ENCODE results near the gene ICAM4.

The ICAM4 gene

GRCh38 chr19:10252707-10253106 is 34.0 kb upstream of the ICAM4 start:
- H3K27ac ChIP-seq (ENCODE audit: insufficient read depth, low read depth, low read length, poor library complexity, severe bottlenecking): no peak overlapping the region

GRCh38 chr19:10254244-10254643 is 32.5 kb upstream of the ICAM4 start:
- Histone ChIP-seq H3K27ac (ENCODE audit: insufficient read depth, low read depth, low read length, poor library complexity, severe bottlenecking) (no peak overlapping the region), H3K36me3 (ENCODE audit: control insufficient read depth, insufficient read depth, low read length) (peaks cover 10% of the 10 kb centered on the region), H3K27me3 (ENCODE audit: control insufficient read depth, insufficient read depth, low read length, poor library complexity, severe bottlenecking) (no peaks in the 10 kb centered on the region), H3K9me3 (ENCODE audit: control insufficient read depth, low read length) (no peaks in the 10 kb centered on the region), H3K4me3 (ENCODE audit: insufficient read depth, low read depth, low read length) (no peak overlapping the region), H3K4me1 (ENCODE audit: control insufficient read depth, insufficient read depth, low read length) (no peaks in the 10 kb centered on the region)
- WGBS, 2 experiments: 96 to 97% methylated on average over 3 of the region's 3 CpGs

More at GRCh38 chr19:10252707-10253106, 34.0 kb upstream of the ICAM4 start:
- H3K9me3 ChIP-seq (ENCODE audit: control insufficient read depth, low read length): no peaks in the 10 kb centered on the region
- peaks cover 2% of the 10 kb centered on the region for H3K36me3 ChIP-seq (ENCODE audit: control insufficient read depth, insufficient read depth, low read length)
- peak overlapping the region; percentile 97 for H3K4me3 ChIP-seq (ENCODE audit: insufficient read depth, low read depth, low read length)
- 25 to 38% methylated on average over 6 to 8 of the region's 8 CpGs for WGBS, 2 experiments
- H3K4me1 ChIP-seq (ENCODE audit: control insufficient read depth, insufficient read depth, low read length): no peaks in the 10 kb centered on the region
- no peaks in the 10 kb centered on the region for H3K27me3 ChIP-seq (ENCODE audit: control insufficient read depth, insufficient read depth, low read length, poor library complexity, severe bottlenecking)

GRCh38 chr19:10255358-10255757 is 31.4 kb upstream of the ICAM4 start:
- no peaks in the 10 kb centered on the region for H3K4me1 ChIP-seq (ENCODE audit: control insufficient read depth, insufficient read depth, low read length)
- no peak overlapping the region for H3K27ac ChIP-seq (ENCODE audit: insufficient read depth, low read depth, low read length, poor library complexity, severe bottlenecking)
- no peak overlapping the region for H3K4me3 ChIP-seq (ENCODE audit: insufficient read depth, low read depth, low read length)
- H3K36me3 ChIP-seq (ENCODE audit: control insufficient read depth, insufficient read depth, low read length): peaks cover 10% of the 10 kb centered on the region
- no peaks in the 10 kb centered on the region for H3K27me3 ChIP-seq (ENCODE audit: control insufficient read depth, insufficient read depth, low read length, poor library complexity, severe bottlenecking)
- H3K9me3 ChIP-seq (ENCODE audit: control insufficient read depth, low read length): no peaks in the 10 kb centered on the region
- 93 to 96% methylated on average over 2 of the region's 2 CpGs for WGBS, 2 experiments

GRCh38 chr19:10256551-10256950 is 30.2 kb upstream of the ICAM4 start:
- H3K36me3 ChIP-seq (ENCODE audit: control insufficient read depth, insufficient read depth, low read length): peaks cover 10% of the 10 kb centered on the region
- no peak overlapping the region for H3K27ac ChIP-seq (ENCODE audit: insufficient read depth, low read depth, low read length, poor library complexity, severe bottlenecking)
- WGBS, 2 experiments: 95 to 97% methylated on average over 18 of the region's 18 CpGs
- no peaks in the 10 kb centered on the region for H3K9me3 ChIP-seq (ENCODE audit: control insufficient read depth, low read length)
- H3K4me3 ChIP-seq (ENCODE audit: insufficient read depth, low read depth, low read length): no peak overlapping the region
- H3K4me1 ChIP-seq (ENCODE audit: control insufficient read depth, insufficient read depth, low read length): no peaks in the 10 kb centered on the region
- no peaks in the 10 kb centered on the region for H3K27me3 ChIP-seq (ENCODE audit: control insufficient read depth, insufficient read depth, low read length, poor library complexity, severe bottlenecking)

GRCh38 chr19:10256970-10257615 is 29.7 kb upstream of the ICAM4 start:
- Histone ChIP-seq H3K36me3 (ENCODE audit: control insufficient read depth, insufficient read depth, low read length) (peaks cover 10% of the 10 kb centered on the region), H3K4me3 (ENCODE audit: insufficient read depth, low read depth, low read length) (no peak overlapping the region), H3K27ac (ENCODE audit: insufficient read depth, low read depth, low read length, poor library complexity, severe bottlenecking) (no peak overlapping the region), H3K4me1 (ENCODE audit: control insufficient read depth, insufficient read depth, low read length) (no peaks in the 10 kb centered on the region), H3K27me3 (ENCODE audit: control insufficient read depth, insufficient read depth, low read length, poor library complexity, severe bottlenecking) (no peaks in the 10 kb centered on the region), H3K9me3 (ENCODE audit: control insufficient read depth, low read length) (no peaks in the 10 kb centered on the region)
- WGBS, 2 experiments: 91 to 94% methylated on average over 8 to 9 of the region's 9 CpGs

GRCh38 chr19:10258080-10258710 is 28.6 kb upstream of the ICAM4 start:
- H3K27ac ChIP-seq (ENCODE audit: insufficient read depth, low read depth, low read length, poor library complexity, severe bottlenecking): no peak overlapping the region
- H3K4me3 ChIP-seq (ENCODE audit: insufficient read depth, low read depth, low read length): no peak overlapping the region
- H3K27me3 ChIP-seq (ENCODE audit: control insufficient read depth, insufficient read depth, low read length, poor library complexity, severe bottlenecking): no peaks in the 10 kb centered on the region
- H3K9me3 ChIP-seq (ENCODE audit: control insufficient read depth, low read length): no peaks in the 10 kb centered on the region
- H3K36me3 ChIP-seq (ENCODE audit: control insufficient read depth, insufficient read depth, low read length): peaks cover 10% of the 10 kb centered on the region
- 95% methylated on average over 18 of the region's 18 CpGs for WGBS, 2 experiments
- no peaks in the 10 kb centered on the region for H3K4me1 ChIP-seq (ENCODE audit: control insufficient read depth, insufficient read depth, low read length)

GRCh38 chr19:10259162-10259905 is 27.4 kb upstream of the ICAM4 start:
- H3K9me3 ChIP-seq (ENCODE audit: control insufficient read depth, low read length): no peaks in the 10 kb centered on the region
- no peak overlapping the region for H3K4me3 ChIP-seq (ENCODE audit: insufficient read depth, low read depth, low read length)
- no peaks in the 10 kb centered on the region for H3K27me3 ChIP-seq (ENCODE audit: control insufficient read depth, insufficient read depth, low read length, poor library complexity, severe bottlenecking)
- 66 to 70% methylated on average over 32 of the region's 32 CpGs for WGBS, 2 experiments
- H3K4me1 ChIP-seq (ENCODE audit: control insufficient read depth, insufficient read depth, low read length): no peaks in the 10 kb centered on the region
- H3K27ac ChIP-seq (ENCODE audit: insufficient read depth, low read depth, low read length, poor library complexity, severe bottlenecking): no peak overlapping the region
- H3K36me3 ChIP-seq (ENCODE audit: control insufficient read depth, insufficient read depth, low read length): peaks cover 10% of the 10 kb centered on the region

GRCh38 chr19:10260141-10260584 is 26.6 kb upstream of the ICAM4 start:
- 95% methylated on average over 8 of the region's 8 CpGs for WGBS, 2 experiments
- H3K27me3 ChIP-seq (ENCODE audit: control insufficient read depth, insufficient read depth, low read length, poor library complexity, severe bottlenecking): no peaks in the 10 kb centered on the region
- peaks cover 10% of the 10 kb centered on the region for H3K36me3 ChIP-seq (ENCODE audit: control insufficient read depth, insufficient read depth, low read length)
- H3K27ac ChIP-seq (ENCODE audit: insufficient read depth, low read depth, low read length, poor library complexity, severe bottlenecking): no peak overlapping the region
- no peak overlapping the region for H3K4me3 ChIP-seq (ENCODE audit: insufficient read depth, low read depth, low read length)
- H3K4me1 ChIP-seq (ENCODE audit: control insufficient read depth, insufficient read depth, low read length): no peaks in the 10 kb centered on the region
- H3K9me3 ChIP-seq (ENCODE audit: control insufficient read depth, low read length): no peaks in the 10 kb centered on the region

- 90 to 93% methylated on average over 7 of the region's 7 CpGs for WGBS, 2 experiments
- H3K27me3 ChIP-seq (ENCODE audit: control insufficient read depth, insufficient read depth, low read length, poor library complexity, severe bottlenecking): no peaks in the 10 kb centered on the region
These were observed 24.0 kb upstream of the ICAM4 start for GRCh38 chr19:10262771-10263170.

GRCh38 chr19:10266706-10267105 is 20.0 kb upstream of the ICAM4 start:
- H3K9me3 ChIP-seq (ENCODE audit: control insufficient read depth, low read length): no peaks in the 10 kb centered on the region

More at GRCh38 chr19:10262771-10263170, 24.0 kb upstream of the ICAM4 start:
- Histone ChIP-seq H3K9me3 (ENCODE audit: control insufficient read depth, low read length) (no peaks in the 10 kb centered on the region), H3K4me3 (ENCODE audit: insufficient read depth, low read depth, low read length) (no peak overlapping the region), H3K36me3 (ENCODE audit: control insufficient read depth, insufficient read depth, low read length) (peaks cover 7% of the 10 kb centered on the region), H3K27ac (ENCODE audit: insufficient read depth, low read depth, low read length, poor library complexity, severe bottlenecking) (no peak overlapping the region), H3K4me1 (ENCODE audit: control insufficient read depth, insufficient read depth, low read length) (no peaks in the 10 kb centered on the region)

More at GRCh38 chr19:10266706-10267105, 20.0 kb upstream of the ICAM4 start:
- Histone ChIP-seq H3K27ac (ENCODE audit: insufficient read depth, low read depth, low read length, poor library complexity, severe bottlenecking) (no peak overlapping the region), H3K4me1 (ENCODE audit: control insufficient read depth, insufficient read depth, low read length) (no peaks in the 10 kb centered on the region), H3K36me3 (ENCODE audit: control insufficient read depth, insufficient read depth, low read length) (no peaks in the 10 kb centered on the region), H3K4me3 (ENCODE audit: insufficient read depth, low read depth, low read length) (no peak overlapping the region), H3K27me3 (ENCODE audit: control insufficient read depth, insufficient read depth, low read length, poor library complexity, severe bottlenecking) (peaks cover 27% of the 10 kb centered on the region)
- 89 to 97% methylated on average over 7 of the region's 7 CpGs for WGBS, 2 experiments

Measured in ectodermal cell (in vitro differentiated cells).